ENCODE measurements around the gene GADL1.

DNA sequence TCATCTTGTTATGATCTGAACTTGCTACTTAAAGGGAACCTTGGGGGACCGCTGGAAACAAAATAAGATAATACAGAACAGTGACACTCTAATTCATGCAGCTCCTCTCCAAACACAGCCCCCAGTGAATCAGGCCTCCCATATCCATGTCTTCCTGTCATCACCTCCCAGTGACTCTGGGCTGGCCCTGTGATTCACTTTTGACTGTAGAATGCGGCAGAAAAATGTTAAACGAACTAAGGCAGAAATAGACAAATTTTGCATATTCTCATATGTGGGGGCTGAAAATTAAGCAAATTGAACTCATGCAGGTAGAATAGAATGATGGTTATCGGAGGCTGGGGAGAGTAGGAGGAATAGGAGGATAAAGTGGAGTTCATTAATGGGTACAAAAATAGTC, 20.2 kb upstream of the GADL1 start:
- TF ChIP-seq, protein P1, sequence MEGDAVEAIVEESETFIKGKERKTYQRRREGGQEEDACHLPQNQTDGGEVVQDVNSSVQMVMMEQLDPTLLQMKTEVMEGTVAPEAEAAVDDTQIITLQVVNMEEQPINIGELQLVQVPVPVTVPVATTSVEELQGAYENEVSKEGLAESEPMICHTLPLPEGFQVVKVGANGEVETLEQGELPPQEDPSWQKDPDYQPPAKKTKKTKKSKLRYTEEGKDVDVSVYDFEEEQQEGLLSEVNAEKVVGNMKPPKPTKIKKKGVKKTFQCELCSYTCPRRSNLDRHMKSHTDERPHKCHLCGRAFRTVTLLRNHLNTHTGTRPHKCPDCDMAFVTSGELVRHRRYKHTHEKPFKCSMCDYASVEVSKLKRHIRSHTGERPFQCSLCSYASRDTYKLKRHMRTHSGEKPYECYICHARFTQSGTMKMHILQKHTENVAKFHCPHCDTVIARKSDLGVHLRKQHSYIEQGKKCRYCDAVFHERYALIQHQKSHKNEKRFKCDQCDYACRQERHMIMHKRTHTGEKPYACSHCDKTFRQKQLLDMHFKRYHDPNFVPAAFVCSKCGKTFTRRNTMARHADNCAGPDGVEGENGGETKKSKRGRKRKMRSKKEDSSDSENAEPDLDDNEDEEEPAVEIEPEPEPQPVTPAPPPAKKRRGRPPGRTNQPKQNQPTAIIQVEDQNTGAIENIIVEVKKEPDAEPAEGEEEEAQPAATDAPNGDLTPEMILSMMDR (IDR thresholded peaks at IDR 0.05; ENCODE audit: low read length): no peak
- TF ChIP-seq EZH2 (IDR thresholded peaks at IDR 0.05; ENCODE audit: borderline replicate concordance, low read length): no peak

Measured in OCI-LY1 (cell line).